ENCODE results near the gene ALDH4A1. TPM values are rescaled to one million over a fixed set of nuclear protein-coding genes. Genes with fewer than 3 reads are reported as not detected.

Gene ALDH4A1
- total RNA-seq, 2 donors from 2014 or later, result 4.7 to 15.5 TPM

DNA sequence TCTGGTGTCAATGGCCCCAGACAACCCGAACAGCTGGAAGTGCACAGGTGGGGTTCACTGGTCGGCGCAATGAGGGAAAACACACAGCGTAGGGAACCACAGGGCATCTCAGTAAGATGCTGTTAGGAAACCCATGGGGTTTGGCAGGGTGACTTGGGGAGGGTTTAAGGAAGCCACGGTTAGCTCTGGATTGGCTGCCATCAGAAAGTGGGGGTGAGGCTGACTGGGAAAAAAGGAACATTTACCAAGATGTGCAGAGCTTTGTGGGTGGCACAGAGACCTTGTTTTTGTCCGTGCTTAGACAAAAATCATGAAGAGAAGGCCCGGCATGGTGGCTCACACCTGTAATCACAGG, 11.0 kb downstream of the ALDH4A1 start:
- ATAC-seq (no peak), DNase-seq (no peak)
- H3K27me3 ChIP-seq, result no peaks in the 10 kb centered on the region
- H3K4me3 ChIP-seq, result no peak overlapping the region
- no peaks in the 10 kb centered on the region for H3K9me3 ChIP-seq
- H3K36me3 ChIP-seq (replicated peaks in 1 of 2; ENCODE audit: insufficient read depth in 1 of 2, low read depth in 2 of 2), result no peaks in the 10 kb centered on the region
- peaks cover 8% of the 10 kb centered on the region for H3K4me1 ChIP-seq
- TF ChIP-seq, protein P1, sequence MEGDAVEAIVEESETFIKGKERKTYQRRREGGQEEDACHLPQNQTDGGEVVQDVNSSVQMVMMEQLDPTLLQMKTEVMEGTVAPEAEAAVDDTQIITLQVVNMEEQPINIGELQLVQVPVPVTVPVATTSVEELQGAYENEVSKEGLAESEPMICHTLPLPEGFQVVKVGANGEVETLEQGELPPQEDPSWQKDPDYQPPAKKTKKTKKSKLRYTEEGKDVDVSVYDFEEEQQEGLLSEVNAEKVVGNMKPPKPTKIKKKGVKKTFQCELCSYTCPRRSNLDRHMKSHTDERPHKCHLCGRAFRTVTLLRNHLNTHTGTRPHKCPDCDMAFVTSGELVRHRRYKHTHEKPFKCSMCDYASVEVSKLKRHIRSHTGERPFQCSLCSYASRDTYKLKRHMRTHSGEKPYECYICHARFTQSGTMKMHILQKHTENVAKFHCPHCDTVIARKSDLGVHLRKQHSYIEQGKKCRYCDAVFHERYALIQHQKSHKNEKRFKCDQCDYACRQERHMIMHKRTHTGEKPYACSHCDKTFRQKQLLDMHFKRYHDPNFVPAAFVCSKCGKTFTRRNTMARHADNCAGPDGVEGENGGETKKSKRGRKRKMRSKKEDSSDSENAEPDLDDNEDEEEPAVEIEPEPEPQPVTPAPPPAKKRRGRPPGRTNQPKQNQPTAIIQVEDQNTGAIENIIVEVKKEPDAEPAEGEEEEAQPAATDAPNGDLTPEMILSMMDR (IDR thresholded peaks at IDR 0.05), result no peak
- no peak for TF ChIP-seq POLR2A (IDR thresholded peaks at IDR 0.05)
- intact Hi-C loops (cut with DNase I), result no loop called here
- peak overlapping the region in 1 of 4 donors; percentile 62 for H3K27ac ChIP-seq
- 89 to 90% methylated on average over 7 of the region's 7 CpGs for WGBS, 2 donors

DNA sequence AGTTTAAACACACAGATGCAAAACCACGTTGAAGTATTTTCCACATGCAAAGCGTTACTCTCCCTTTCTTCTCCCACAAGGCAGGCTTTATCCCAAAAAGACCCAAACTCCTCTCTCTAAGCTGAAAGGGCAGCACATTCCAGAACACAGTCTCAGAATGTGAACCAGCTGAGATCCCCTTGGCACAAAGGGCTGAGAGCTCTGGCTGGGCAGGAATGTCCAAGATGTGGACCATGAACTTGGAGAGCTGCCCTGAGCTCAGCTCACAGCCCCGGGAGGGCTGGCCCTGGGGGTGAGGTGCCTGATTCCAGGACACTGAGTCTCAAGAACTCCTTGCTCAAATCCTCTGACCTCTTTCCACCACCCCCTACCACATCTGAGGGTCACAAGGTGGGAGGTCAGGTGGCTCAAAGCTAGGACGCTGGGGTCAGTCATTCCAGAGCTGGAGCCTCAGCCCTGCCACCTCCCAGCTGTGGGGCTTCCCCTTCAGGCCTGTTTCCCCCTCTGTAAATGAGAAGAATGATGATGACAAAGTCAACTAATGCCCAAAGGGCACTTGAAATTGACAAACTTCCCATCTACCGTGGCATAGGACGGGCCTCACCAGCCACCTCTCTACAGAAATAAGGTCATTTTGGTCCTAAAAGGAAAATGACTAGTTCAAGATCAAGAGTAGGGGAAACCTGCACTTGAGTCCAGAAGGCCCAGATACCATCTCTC, 11.5 kb downstream of the ALDH4A1 start:
- peak in 2 of 4 donors; percentile 27 to 52 for DNase-seq
- 50 to 62% methylated on average over 6 of the region's 6 CpGs for WGBS, 2 donors
- no peaks in the 10 kb centered on the region for H3K9me3 ChIP-seq
- peak overlapping the region in 1 of 4 donors; percentile 62 for H3K27ac ChIP-seq
- H3K36me3 ChIP-seq (replicated peaks in 1 of 2; ENCODE audit: insufficient read depth in 1 of 2, low read depth in 2 of 2), result no peaks in the 10 kb centered on the region
- H3K27me3 ChIP-seq, result no peaks in the 10 kb centered on the region
- no peak for TF ChIP-seq POLR2A (IDR thresholded peaks at IDR 0.05)
- TF ChIP-seq, protein P1 (IDR thresholded peaks at IDR 0.05), result no peak
- peaks cover 8% of the 10 kb centered on the region for H3K4me1 ChIP-seq
- intact Hi-C loops (cut with DNase I), result no loop called here
- H3K4me3 ChIP-seq, result no peak overlapping the region
- ATAC-seq, result peak; percentile 28

DNA sequence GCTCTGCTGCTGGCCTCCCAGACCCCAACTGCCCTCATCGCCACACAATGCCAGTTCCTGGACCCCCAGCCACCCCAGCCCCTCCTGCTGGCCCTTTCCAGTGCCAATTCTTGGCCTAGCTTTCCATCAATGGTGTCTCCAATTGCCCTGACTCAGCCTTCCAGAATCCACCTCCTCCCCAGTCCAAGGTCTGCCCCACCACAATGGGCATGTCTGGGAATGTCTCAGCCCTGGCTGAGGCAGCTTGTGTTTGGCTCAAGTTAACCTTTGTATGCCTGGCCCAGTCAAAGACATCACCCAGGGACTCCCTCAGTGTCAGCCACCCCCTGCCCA, 16.4 kb downstream of the ALDH4A1 start:
- H3K27ac ChIP-seq, result no peak overlapping the region
- WGBS, 2 donors, result 100% methylated on average over 1 of the region's 1 CpG

DNA sequence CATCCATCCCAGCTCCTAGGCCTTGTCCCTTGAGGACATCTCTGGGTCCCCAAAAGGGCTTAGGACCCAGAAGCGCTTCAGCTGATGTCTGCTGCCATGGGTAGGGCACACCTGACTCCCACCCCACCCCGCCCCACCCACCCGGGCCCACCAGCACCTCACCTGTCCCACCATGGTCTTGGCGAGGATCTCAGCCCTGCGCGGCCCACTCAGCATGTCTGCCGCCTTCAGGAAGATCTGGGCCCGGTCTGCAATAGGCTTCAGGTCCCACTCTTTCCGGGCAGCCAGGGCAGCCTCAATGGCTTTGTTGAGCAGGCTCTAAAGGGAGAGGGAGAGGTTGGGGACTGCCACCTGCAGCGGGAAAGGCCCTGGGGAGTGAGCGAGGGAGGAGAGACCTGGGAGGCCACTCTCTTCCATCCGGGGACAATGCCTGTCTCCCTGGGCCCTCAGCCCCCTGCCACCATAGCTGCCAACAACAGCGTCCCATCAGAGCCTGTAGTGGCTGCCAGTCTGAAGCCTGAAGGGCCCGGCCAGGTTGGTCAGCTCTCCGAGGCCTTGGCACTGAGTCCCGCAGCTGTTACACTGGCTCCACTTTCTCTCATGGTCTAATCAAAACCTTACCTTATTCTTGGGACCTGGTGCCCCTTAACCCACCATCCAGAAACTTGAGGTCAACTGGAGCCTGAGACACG, 16.9 kb downstream of the ALDH4A1 start:
- DNase-seq (peak in 1 of 4 donors; percentile 20), ATAC-seq (no peak)
- H3K36me3 ChIP-seq (replicated peaks in 1 of 2; ENCODE audit: insufficient read depth in 1 of 2, low read depth in 2 of 2), result no peaks in the 10 kb centered on the region
- intact Hi-C loops (cut with DNase I), result loop anchor here (10.0 kb wide), 1 partner anchor 209 kb away; no protein-coding TSS in a partner anchor
- 66 to 82% methylated on average over 4 to 17 of the region's 17 CpGs for WGBS, 2 donors
- H3K4me3 ChIP-seq, result no peak overlapping the region
- H3K4me1 ChIP-seq, result peaks cover 5% of the 10 kb centered on the region
- TF ChIP-seq POLR2A (IDR thresholded peaks at IDR 0.05), result no peak
- TF ChIP-seq, protein P1 (IDR thresholded peaks at IDR 0.05), result no peak
- no peaks in the 10 kb centered on the region for H3K9me3 ChIP-seq
- no peak overlapping the region for H3K27ac ChIP-seq
- H3K27me3 ChIP-seq, result no peaks in the 10 kb centered on the region

More for the DNA sequence above, 16.4 kb downstream of the ALDH4A1 start:
- ATAC-seq (no peak), DNase-seq (no peak)
- H3K4me1 ChIP-seq, result peaks cover 10% of the 10 kb centered on the region
- intact Hi-C loops (cut with DNase I), result loop anchor here (10.0 kb wide), 1 partner anchor 209 kb away; no protein-coding TSS in a partner anchor
- no peak overlapping the region for H3K4me3 ChIP-seq
- TF ChIP-seq POLR2A (IDR thresholded peaks at IDR 0.05), result no peak
- TF ChIP-seq, protein P1 (IDR thresholded peaks at IDR 0.05), result no peak
- no peaks in the 10 kb centered on the region for H3K36me3 ChIP-seq (replicated peaks in 1 of 2; ENCODE audit: insufficient read depth in 1 of 2, low read depth in 2 of 2)
- no peaks in the 10 kb centered on the region for H3K9me3 ChIP-seq
- H3K27me3 ChIP-seq, result no peaks in the 10 kb centered on the region
